Measurements from ENCODE around the gene HS3ST4. TPM values are rescaled to one million over a fixed set of nuclear protein-coding genes. Genes with fewer than 3 reads are reported as not detected.

The HS3ST4 gene
- total RNA-seq, 4 donors from 2014 or later = 0.15 to 4.6 (median 0.37) TPM

- intact Hi-C loops (cut with DNase I) = no loop called here
- Histone ChIP-seq H3K27me3 (no peaks in the 10 kb centered on the region), H3K27ac (no peak overlapping the region), H3K9me3 (no peaks in the 10 kb centered on the region), H3K36me3 (no peaks in the 10 kb centered on the region), H3K4me3 (no peak overlapping the region), H3K4me1 (no peaks in the 10 kb centered on the region)
- WGBS, 2 donors = 48 to 73% methylated on average over 1 of the region's 1 CpG
- no peak for TF ChIP-seq POLR2A (IDR thresholded peaks at IDR 0.05)
- TF ChIP-seq, protein P1, sequence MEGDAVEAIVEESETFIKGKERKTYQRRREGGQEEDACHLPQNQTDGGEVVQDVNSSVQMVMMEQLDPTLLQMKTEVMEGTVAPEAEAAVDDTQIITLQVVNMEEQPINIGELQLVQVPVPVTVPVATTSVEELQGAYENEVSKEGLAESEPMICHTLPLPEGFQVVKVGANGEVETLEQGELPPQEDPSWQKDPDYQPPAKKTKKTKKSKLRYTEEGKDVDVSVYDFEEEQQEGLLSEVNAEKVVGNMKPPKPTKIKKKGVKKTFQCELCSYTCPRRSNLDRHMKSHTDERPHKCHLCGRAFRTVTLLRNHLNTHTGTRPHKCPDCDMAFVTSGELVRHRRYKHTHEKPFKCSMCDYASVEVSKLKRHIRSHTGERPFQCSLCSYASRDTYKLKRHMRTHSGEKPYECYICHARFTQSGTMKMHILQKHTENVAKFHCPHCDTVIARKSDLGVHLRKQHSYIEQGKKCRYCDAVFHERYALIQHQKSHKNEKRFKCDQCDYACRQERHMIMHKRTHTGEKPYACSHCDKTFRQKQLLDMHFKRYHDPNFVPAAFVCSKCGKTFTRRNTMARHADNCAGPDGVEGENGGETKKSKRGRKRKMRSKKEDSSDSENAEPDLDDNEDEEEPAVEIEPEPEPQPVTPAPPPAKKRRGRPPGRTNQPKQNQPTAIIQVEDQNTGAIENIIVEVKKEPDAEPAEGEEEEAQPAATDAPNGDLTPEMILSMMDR (IDR thresholded peaks at IDR 0.05) = no peak
- no peak for DNase-seq
Measured at GRCh38 chr16:25875956-25876598, 184.3 kb downstream of the HS3ST4 start.

DNA sequence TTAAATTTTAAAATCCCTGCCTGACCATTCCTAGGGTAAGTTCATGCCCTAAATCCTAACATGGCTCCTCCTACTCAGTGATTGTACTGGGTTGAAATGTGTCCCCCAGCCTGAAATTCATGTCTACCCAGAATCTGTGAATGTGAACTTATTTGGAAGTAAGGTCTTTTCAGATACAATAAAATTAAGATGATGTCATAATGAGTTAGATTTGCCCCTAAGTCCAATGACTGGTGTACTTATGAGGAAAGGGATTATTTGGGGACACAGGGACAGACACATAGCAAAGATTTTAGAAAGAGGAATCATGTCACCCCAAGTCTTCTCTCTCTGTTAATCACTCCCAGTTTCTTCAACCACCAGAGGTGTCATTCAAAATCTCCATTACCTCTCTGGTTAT, 185.3 kb downstream of the HS3ST4 start:
- H3K27me3 ChIP-seq = no peaks in the 10 kb centered on the region
- no peak overlapping the region for H3K4me3 ChIP-seq
- DNase-seq = no peak
- intact Hi-C loops (cut with DNase I) = no loop called here
- H3K27ac ChIP-seq = no peak overlapping the region
- H3K9me3 ChIP-seq = no peaks in the 10 kb centered on the region
- no peaks in the 10 kb centered on the region for H3K4me1 ChIP-seq
- no peaks in the 10 kb centered on the region for H3K36me3 ChIP-seq
- TF ChIP-seq, protein P1 (IDR thresholded peaks at IDR 0.05) = no peak
- no peak for TF ChIP-seq POLR2A (IDR thresholded peaks at IDR 0.05)

DNA sequence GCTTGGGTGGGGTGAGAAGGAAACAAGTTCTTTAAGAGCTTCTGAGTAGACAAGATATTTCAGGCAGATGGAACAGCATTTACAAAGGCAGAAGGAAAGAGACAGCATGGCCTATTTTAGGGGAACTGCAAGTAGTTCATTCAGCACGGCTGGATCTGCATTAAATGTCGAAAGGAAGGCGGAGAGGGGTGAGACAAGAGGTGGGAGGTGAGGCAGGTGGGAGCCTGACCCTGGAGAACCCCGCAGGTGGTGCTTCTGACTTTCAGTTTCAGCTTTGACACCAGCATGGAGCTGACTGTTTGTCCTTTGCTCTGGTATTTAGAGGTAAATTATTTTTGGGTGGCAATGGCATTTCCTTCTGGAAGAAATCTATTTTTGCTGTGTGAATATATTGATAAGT, 194.8 kb downstream of the HS3ST4 start:
- H3K27me3 ChIP-seq = peaks cover 0 to 6% (median 0%) of the 10 kb centered on the region in 4 donors
- no peak for DNase-seq
- H3K36me3 ChIP-seq = no peaks in the 10 kb centered on the region
- intact Hi-C loops (cut with DNase I) = no loop called here
- no peak overlapping the region for H3K27ac ChIP-seq
- H3K4me3 ChIP-seq = no peak overlapping the region
- H3K4me1 ChIP-seq = no peaks in the 10 kb centered on the region
- no peak for TF ChIP-seq POLR2A (IDR thresholded peaks at IDR 0.05)
- TF ChIP-seq, protein P1 (IDR thresholded peaks at IDR 0.05) = no peak
- H3K9me3 ChIP-seq = no peaks in the 10 kb centered on the region
- 75 to 80% methylated on average over 4 of the region's 4 CpGs for WGBS, 2 donors

- intact Hi-C loops (cut with DNase I) = no loop called here
- peaks cover 0 to 4% (median 0%) of the 10 kb centered on the region in 4 donors for H3K27me3 ChIP-seq
- H3K9me3 ChIP-seq = no peaks in the 10 kb centered on the region
- 60 to 65% methylated on average over 6 to 7 of the region's 7 CpGs for WGBS, 2 donors
- H3K4me1 ChIP-seq = no peaks in the 10 kb centered on the region
- TF ChIP-seq POLR2A (IDR thresholded peaks at IDR 0.05) = no peak
- TF ChIP-seq, protein P1 (IDR thresholded peaks at IDR 0.05) = no peak
- DNase-seq = no peak
- H3K27ac ChIP-seq = no peak overlapping the region
- H3K36me3 ChIP-seq = no peaks in the 10 kb centered on the region
- H3K4me3 ChIP-seq = no peak overlapping the region
Measured at GRCh38 chr16:25888868-25889267, 197.1 kb downstream of the HS3ST4 start.

DNA sequence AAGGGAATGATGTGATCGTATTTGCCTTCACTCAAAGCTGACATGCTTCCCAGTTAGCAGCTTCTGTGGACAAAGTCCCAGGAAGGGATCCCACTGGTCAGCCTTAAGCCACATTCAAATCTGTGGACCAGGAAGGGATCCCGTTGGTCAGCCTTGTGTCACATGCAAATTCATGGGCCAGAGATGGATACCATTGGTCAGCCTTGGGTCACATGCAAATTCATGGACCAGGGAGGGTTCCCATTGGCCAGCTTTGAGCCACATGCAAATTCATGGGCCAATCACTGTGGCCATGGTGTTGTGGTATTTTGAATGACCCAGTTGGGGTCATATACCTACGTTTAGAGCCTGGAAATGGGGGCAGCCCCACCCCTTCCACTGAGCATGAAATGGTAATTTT, 201.6 kb downstream of the HS3ST4 start:
- TF ChIP-seq, protein P1 (IDR thresholded peaks at IDR 0.05) = no peak
- TF ChIP-seq POLR2A (IDR thresholded peaks at IDR 0.05) = no peak
- H3K4me1 ChIP-seq = no peaks in the 10 kb centered on the region
- intact Hi-C loops (cut with DNase I) = no loop called here
- H3K9me3 ChIP-seq = no peaks in the 10 kb centered on the region
- peaks cover 0 to 14% (median 0%) of the 10 kb centered on the region in 4 donors for H3K27me3 ChIP-seq
- no peak overlapping the region for H3K4me3 ChIP-seq
- WGBS, 2 donors = 50 to 55% methylated on average over 3 of the region's 3 CpGs
- no peaks in the 10 kb centered on the region for H3K36me3 ChIP-seq
- no peak for DNase-seq
- H3K27ac ChIP-seq = no peak overlapping the region

Measured in esophagus squamous epithelium (tissue), 5 donors.